HG03159 (cell line): Measurements from ENCODE around the gene TMEM95.

Experiments used
- ATAC-seq: cut with Tn5 transposase; IDR thresholded peaks from one replicate; pipeline ENCODE4 v1.9.1; 2021; ENCODE audit warnings: mild to moderate bottlenecking, moderate library complexity; ENCODE audit not compliant: unreplicated experiment

The TMEM95 gene

DNA sequence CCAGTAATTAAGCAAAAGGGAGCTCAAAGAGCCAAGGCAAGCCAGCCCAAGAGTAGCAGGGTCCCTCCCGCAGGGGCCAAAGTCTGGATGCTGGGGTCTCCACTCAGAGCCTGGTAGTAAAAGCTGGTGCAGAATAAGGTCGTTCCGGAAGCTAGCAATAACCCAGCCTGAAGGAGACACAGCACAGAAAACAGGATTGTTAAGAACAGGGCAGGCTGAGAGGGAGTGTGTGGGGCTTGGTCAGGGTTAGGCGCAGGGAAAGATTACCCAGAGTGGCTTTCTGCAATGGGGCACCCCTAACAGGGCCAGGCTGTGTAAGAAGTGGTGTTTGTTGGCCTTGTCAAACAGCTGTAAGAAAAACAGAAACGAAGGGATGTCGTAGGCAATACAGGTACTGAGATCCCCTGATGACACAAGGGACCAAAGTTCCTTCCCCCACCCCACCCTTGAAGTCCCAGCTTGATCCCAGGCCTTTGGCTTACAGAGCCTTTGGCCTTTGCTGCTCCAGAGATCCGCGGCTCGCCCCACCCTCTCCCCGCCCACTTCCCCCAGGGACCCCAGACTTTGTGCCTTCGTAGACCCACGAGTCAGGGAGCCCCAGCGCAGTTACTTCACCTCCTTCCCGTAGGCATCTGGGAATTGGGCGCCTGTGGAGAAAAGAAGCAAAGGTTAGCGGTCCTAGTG, 48.2 kb downstream of the TMEM95 start:
- no peak for ATAC-seq

DNA sequence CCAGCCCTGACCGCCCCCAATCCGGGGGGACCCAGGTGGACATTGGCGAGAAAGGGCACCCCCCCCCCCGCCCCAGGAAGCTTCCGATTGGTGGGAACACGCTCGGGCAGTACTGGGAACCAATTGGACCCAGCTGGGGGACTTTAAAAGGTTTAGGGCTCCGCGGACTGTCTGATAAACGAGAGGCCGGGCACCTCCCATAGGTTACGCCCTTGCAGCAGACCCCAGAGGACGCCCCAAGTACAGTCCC, 48.7 kb downstream of the TMEM95 start:
- no peak for ATAC-seq

DNA sequence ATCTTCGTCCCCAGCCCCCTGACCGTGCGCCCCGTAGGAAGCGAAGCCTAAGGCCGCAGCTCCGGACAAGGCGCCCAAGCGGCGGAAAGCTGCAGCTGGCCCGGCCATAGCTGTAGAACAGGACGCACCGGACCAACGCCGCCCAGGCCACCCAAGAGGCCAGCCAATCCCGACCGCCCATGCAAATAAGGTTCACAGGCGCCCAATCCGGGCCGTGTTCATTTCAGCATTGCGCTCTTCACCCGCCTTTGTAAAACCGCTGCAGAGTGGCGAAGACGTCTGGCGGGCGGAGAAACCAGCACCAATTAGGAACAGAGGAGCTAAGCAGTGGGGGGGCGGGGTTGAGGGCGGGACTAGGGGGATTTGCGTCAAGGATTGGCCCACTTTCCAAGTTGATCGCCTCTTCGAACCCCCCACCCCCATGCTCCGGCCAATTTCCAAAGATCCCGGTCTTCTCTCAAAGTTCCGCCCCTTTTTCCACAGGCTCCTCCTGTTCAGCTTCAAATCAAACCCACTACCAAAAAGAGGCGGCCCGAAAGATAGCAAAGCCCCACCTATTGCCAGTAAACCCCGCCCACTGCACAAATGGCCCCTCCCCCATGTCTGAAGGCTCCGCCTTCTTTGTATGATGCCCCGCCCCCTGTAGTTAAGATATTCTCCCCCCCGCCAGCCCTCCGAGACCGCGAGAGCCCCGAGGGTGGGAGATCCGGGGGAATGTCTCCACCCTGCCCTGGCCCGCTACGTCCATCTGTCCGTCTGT, 49.2 kb downstream of the TMEM95 start, which contains the start of gene TMEM256:
TSS of gene TMEM256 (minus strand) at position 121 of the 760 bp plus-strand sequence. CDS start at position 108, 13 bp downstream.
- ATAC-seq: peak; percentile 92

DNA sequence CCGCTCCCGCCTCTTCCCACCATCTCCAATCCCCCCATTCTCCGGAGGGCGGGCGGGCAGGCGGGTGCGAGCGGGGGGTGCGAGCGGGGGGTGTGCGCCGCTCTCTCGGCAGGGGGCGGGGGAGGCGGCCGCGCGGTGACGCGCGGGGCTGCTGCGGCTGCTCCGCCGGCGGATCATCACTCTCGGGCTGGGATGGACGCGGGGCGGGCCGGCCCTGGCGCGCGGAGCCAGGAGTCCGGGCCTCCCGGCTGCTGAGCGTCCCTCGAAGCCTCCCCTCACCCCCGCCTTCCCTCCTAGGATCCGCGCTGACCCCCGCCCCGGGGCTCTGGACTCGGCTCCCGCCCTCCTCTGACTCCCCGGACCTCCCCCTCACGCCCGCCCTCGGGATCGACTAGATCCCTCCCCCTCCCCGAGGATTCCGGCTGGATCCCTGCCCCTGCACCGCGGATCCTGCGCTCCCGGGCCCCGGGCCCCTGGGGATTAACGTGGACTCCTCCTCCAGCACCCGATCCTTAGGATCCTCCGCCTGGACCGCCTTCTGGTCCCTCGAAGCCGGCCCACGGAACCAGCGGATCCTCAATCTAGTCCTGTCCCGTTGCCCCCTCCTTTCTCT, 49.9 kb downstream of the TMEM95 start:
- peak; percentile 17 for ATAC-seq

DNA sequence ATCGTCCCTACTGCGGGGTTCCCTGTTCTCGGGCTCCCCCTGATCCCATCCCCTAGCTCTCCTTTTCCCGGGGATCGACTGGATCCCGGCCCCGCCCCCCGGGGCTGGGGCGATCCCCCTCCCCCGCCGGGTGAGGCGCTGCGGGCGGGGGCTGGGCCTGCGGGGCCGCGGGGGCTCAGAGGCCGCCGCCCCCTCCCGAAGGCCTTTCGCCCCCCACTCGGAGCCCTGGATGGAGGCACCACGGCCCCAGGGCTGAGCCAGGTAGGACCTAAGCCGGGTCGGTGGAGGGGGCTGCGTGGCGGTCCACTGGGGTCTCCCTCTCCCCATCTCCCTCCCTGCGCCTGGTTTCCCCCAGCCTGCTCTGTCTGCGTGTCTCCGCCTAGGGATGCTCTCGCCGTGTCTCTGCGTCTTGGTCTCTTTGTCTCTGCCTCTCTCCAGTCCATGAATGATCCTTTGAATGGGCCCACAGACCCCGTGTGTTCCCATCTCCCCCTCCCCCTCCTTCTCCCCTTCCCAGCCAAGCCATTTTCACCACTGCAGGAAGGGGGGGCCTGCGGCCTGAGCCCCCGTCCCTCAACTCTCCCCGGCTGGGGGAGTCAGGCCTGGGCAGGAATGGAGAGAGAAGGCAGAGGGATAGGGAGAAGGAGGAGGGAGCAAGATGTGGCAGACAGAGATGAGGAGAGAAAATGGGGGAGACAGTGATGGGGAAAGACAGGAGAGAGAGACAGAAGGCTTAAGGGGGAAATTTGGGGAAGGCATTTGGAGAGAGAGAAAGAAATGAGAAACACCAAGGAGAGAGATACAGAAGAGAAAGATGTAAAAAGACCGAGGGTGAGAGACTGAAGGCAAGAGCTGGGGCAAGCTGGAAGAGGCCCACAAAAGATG, 50.6 kb downstream of the TMEM95 start:
- ATAC-seq: no peak

DNA sequence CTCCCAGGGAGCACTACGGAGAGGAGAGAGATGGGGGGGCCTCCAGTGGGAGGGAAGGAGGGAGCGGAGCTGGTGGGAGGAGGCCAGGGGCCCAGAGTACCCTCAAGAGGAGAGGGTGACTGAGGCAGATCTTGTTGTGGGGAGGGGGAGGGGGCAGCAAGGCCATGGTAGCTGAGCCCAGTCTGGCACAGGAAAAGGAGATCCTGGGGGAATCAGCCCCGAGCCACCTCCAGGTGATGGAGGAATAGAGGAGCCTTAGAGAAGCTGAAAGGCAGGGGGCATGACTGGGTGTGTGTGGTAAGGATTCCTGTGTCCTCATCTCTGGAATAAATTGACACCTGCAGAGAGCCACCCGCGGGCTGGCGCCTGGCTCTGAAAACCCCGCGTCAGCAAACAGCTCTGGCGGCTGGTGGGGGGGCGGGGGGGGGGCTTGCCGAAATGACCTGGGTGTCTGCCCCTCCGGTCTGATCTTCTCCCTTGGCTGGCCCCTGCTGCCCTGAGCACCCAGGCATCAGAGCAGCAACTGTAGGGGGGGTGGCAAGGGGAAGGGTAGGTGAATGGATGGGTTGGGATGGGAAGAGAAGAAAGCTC, 51.4 kb downstream of the TMEM95 start:
- ATAC-seq: no peak
